HG03175 (cell line): Measurements from ENCODE around the gene FRS2.

ENCODE experiments used
- ATAC-seq: cut with Tn5 transposase; IDR thresholded peaks from one replicate; pipeline ENCODE4 v1.9.1; 2021; ENCODE audit warnings: mild to moderate bottlenecking, moderate library complexity; ENCODE audit not compliant: unreplicated experiment

FRS2 gene

DNA sequence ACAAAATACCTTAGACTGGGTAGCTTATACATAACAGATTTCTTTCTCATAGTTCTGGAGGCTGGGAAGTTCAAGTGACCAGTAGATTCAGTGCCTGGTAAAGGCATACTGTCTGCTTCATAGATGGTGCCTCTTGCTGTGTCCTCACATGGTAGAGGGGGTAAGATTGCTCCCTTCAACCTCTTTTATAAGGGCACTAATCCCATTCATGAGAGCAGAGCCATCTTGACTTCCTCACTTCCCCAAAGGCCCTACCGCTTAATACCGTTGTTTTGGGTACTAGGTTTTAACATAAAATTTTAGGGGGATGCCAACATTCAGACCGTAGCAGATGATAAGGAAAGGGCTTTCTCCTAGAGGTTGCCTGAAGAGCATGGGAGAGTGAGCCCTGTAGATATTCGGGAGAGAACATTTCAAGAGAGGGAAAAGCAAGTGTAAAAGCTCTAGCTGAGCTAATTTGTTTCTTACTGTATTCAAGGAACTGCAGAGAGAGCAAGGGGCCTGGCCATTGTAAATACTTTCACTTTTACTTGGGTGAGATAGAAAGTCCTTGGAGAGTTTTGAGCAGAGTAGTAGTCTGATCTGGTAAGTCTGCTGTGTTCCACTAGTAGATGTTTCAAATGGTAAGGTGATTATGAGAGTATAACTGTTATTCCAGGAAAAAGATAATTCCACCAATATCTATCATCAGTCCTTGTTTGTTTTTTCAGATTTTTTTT lies 27.3 kb downstream of the FRS2 start:
- ATAC-seq: peak; percentile 93

- ATAC-seq: no peak
Measured at GRCh38 chr12:69500631-69501030, 30.4 kb downstream of the FRS2 start.

GRCh38 chr12:69501154-69501895 lies 31.1 kb downstream of the FRS2 start:
- no peak for ATAC-seq

DNA sequence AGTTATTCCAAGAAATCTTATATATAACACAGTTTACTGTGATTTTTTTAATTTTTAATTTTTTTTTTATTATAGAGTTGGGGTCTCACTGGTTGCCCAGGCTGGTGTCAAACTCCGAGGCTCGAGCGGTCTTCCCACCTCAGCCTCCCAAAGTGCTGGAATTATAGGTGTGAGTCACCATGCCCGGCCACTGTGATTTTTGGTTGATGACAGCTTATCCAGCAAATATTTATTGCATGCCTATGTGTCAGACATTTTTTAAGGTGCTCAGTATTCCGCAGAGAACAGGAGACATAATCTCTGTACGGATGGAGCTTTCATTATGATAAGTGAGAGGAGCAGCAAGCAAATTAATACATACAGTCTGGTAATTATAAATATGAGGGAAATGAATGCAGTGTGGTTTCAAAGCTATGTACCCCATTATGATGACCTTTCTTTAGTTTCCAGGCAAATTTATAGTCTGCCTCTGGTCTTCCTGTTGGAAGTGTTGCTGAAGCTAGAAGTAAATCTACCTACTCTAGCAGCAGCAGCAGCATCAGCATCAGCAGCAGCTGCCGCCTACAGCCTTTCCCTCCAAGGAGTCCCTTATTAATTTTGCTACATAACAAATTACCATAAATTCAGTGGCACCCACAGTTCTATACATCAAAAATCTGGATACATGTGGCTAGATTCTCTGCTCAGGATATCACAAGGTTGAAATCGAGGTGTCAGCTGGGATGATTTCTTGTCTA lies 32.3 kb downstream of the FRS2 start:
- ATAC-seq: no peak

GRCh38 chr12:69508091-69508490 lies 37.9 kb downstream of the FRS2 start:
- no peak for ATAC-seq

- ATAC-seq: no peak
Measured at GRCh38 chr12:69508621-69509020, 38.4 kb downstream of the FRS2 start.

DNA sequence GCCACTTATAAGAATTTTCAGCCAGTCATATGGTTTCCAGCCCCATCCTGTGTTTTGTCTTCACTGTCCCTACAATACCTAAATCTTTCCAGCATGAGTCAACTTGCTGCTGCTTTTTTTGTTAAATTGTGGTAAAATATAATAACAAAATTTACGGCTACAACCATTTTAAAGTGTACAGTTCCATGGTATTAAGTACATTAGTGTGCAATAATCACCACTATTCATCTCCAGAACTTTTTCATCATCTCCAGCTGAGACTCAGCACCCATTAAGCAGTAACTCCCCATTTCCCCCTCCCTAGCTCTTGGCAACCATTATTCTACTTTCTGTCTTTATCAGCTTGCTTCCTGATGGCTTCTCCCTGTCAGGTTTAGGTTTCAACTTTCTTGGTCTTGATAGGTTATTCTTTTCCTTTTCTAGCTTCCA lies 39.1 kb downstream of the FRS2 start:
- ATAC-seq: no peak

- no peak for ATAC-seq
Measured at GRCh38 chr12:69509904-69510827, 40.0 kb downstream of the FRS2 start.

DNA sequence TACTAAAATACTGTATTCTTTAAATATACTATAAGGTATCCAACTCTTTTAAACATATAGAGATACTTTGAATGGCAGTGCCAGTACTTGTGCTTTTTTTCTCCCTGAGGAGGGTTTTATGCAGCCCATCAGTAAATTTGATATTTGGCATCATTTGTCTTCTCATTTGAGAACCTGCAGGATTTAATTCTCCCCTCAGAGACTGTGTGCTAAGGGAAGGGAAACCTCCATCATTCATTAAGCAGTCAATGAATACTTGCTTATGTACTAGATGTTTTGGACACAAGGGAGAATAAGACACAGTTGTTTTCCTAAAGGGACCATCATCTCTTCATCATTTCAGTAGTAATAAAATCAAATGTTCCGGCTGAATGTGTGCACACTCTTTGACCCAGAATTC lies 40.8 kb downstream of the FRS2 start:
- ATAC-seq: no peak

DNA sequence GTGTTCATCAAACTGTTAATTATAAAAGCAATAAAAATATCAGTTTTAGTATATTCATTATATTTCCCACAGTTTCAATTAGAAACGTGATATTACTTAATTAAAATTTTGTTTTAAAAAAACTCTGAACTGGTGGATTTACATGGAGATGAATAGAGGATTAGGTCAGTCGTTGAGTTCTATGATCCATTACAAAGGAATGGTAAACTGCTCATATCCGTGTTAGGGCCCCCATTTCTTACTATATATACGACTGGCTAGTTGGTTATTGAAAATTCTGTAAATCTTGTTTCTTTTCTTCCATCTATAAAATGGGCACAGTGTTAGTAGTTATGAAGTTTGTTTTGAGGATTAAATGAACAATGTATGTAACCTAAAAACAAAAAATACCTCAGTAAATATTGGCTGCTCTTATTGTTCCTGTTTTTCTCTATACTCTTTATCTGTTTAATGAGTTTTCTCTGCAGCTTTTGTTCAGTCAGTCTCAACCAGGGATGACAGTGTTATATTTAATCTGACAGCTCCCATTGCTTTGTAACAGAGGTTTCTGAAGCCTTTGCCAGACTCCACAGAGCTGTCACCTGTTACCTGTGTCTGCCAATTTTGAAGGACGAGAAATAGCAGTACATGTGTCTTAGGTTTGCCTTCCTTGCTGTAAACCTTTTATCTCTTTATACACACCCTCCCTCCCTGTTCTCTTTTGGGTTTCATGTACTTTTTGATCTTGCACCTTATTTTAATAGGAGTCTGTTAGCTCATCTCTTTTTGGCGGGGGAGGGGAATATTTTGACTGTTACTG lies 41.5 kb downstream of the FRS2 start:
- no peak for ATAC-seq

DNA sequence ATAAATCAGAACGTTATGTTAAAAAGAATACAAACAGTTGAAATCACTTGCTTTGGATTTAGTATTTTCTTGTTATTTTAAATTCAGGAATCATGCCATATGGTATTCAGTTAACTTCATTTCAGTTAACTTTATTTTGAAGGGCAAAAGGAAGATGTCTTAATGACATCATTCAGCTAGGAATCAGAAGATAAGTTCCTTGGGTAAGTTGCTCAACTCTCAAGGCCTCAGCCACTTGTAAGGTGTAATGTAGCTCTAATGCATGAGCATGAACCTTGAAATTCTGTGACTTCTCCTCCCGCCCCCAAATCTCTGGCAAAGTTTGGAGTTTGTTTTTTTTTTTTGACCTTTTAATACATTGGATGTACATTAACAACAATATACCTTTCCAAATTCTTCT lies 42.6 kb downstream of the FRS2 start:
- ATAC-seq: no peak

DNA sequence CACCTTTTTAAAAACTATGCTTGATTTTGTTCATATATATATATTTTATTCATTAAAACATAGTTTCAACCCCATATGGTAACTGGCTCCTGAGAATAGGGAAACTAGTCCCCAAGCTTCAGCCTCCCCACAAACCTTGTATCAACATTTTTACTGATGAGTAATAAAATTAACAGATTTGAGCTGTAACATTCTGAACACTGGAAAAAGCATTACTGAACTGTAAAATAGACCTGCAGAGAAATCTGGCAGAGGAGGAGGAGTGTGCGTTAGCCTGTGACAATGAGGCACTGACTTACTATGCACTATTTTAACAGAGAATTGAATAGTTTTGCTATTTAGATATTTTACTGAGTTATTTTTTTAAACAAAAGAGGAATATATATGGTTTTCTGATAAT lies 43.1 kb downstream of the FRS2 start:
- ATAC-seq: no peak

GRCh38 chr12:69514111-69514510 lies 43.9 kb downstream of the FRS2 start:
- ATAC-seq: no peak

DNA sequence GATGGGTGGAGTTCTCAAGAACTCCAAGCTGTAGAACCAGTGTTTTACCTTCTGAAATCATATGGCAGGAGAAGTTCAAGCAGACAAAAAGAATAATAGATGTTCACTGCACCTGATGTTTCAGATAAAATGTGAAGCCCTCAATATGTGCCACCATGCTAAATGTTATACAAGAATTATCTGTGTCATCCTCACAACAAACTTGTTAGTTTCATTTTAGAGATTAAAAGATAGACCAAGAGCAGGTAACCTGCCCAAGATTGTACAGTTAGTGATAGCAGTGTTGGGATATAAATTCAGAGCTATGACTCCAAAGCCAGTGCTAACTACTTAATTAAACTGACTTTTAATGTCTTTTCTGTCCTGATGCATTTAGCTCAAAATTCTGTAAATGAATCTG lies 44.7 kb downstream of the FRS2 start:
- no peak for ATAC-seq

DNA sequence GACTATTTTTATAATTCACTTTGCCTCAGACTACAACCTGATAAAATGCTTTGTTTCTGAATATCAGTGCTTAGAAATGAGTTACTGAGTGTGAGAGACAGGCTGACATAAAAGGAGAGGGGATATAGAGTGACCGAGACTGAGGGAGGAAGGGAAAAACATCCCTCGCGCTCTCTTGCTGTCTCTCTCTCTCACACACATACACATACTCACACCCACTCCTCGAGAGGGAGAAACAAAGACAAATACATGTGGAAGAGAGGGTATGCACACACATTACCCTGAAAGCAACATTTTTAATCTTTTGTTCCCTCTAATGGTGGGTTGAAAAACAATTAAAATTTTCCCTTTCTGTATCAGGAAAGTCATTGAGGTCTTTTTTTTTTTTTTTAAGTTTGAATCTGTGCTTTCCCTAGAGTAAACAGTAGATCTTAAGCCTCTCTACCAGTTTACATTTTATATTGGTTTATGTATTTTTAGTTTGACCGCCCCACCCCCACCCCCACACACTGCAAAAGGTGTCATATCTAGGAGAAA lies 45.3 kb downstream of the FRS2 start:
- no peak for ATAC-seq

DNA sequence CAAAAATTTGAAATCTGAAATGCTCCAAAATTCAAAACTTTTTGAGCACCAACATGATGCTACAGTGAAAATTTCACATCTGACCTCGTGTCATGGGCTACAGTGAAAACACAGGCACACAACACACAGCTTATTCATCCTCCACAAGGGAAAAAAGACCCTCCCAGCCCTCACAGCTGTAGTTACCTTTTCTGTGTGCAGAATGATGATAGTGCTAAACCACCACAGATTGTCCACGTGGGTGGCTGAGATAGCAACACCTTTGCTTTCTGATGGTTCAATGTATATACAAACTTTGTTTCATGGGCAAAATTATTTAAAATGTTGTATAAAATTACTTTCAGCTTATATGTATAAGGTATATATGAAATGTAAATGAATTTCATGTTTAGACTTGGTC lies 46.8 kb downstream of the FRS2 start:
- ATAC-seq: no peak

GRCh38 chr12:69517406-69517805 lies 47.2 kb downstream of the FRS2 start:
- no peak for ATAC-seq

- no peak for ATAC-seq
Measured at GRCh38 chr12:69519871-69520270, 49.7 kb downstream of the FRS2 start.

DNA sequence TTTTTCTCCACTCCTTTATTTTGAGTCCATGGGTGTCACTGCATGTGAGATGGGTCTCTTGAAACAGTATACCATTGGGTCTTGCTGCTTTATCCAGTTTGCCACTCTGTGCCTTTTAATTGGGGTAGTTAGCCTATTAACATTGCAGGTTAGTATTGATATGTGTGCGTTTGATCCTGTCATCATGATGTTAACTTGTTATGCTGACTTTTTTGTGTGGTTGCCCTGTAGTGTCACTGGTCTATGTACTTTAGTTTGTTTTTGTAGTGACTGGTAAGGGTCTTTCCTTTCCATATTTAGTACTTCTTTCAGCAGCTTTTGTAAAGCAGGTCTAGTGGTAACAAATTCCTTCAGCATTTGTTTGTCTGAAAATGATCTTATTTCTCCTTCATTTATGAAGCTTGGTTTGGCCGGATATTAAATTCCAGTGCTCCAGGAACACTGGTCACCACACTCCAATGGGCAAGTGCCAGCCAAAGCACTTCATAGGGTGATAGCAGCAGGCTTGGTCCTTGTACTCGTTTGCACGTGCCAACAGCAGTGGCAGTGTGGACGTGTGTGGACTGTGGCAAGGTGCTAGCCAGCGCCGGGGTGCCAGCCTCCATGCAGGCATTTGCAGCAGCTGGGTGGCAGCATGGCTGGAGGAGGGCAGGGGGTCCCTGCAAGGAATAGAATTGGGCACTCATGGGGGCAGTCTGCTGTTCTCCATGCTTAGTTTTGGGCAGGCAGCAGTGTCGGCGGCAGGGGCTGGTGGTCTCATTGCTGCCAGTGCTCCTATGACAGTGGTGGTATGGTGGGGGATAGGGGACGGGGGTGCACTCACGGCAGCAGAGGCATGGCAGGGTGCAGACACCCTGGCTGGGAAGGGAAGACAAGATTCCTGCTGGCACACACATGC lies 53.5 kb downstream of the FRS2 start:
- no peak for ATAC-seq
